ENCODE data around the gene PTPRJ.
"Not testable (repeated sequence)": the region's sequence is repeated elsewhere in the genome, so short reads cannot be mapped to it uniquely, and the experiment has no call there.

Gene PTPRJ

DNA sequence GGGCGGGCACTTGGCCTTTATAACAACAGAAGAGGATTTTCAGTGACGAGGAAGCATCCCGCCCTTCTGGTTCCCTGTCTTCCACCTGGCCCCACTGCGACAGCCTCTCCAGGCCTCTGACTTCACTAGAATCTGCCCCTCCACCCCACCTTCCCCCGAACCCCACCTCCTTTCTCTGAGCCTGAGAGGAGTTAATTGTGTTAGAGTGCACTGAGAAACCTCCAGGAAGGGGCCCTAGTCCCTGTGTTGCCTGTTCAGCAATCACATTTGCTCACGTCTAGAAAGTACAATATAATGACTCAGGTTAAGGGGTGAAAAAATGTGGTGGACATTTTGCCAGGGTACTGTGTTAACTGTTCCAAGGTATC, 38.8 kb downstream of the PTPRJ start:
- no peak for DNase-seq

DNA sequence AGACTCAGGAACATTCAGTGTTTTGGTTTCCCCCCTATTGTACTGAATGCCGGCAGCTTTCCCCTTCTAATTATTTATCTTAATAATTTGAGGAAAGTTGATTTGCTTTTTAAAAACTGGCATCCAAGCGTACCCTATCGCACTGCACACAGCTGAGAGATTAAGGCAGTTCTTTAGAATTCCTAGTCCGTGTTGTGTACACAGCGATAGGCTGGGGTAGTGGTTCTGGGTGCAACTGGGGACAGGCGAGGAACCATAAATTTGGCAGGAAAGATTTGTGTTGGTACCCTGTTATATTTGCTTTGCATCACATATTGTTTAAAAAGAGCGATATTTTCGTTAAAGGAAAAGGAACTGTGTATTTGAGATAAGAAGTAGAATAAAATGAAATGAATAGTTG, 39.2 kb downstream of the PTPRJ start:
- DNase-seq = no peak

DNA sequence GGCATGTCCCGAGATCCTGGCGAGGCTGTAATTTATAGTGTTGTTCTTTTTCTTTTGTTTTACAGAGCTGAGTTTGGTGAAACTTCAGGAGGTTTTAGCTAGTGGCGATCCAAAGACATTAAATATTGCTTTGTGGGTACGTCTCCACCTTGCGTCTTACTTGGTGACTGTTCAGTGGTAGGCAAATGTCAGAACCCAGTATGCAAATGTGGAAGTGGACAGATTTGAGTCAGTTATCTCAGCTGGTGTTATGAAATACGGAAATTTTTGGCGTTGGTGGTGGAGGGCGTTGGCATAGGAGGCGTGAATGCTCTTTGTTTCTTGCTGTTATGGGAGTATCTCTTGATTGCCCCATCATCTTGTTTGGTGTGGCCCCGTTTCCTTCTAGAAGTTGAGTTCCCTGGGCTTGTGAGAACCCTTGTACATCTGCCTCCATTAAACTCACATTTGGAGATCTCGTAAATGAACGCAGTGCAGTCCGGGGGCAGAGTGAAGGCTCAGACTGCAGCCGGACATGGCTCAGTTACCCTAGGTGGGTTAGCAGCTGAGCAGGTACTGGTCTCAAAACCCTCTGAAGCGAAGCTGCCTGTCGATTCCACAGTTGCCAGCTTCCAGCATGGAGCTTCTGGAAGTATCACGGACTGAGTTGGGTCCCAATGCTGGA, 39.9 kb downstream of the PTPRJ start:
- DNase-seq = no peak

DNA sequence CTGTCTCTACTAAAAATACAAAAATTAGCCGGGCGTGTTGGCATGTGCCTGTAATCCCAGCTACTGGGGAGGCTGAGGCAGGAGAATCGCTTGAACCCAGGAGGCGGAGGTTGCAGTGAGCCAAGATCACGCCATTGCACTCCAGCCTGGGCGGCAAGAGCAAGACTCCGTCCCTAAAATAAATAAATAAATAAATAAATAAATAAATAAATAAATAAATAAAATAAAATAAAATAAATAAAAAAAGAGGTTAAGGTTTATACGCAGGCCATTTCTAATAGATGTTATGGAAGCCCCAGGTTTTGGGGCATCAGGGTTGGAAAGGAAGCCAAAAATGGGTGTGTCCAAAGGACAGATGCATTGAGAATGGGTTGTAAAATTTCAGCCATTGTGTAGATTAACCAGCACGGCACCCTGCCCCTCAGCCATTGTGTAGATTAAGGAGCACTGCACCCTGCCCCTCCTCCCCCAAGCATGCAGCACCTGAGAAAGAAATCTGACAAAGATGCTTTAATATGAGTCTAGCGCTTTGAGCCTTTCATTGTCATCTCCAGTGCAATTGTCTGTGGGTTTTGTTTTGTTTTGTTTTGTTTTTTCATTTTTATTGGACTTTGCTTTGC, 41.0 kb downstream of the PTPRJ start:
- DNase-seq = not testable (repeated sequence)

DNA sequence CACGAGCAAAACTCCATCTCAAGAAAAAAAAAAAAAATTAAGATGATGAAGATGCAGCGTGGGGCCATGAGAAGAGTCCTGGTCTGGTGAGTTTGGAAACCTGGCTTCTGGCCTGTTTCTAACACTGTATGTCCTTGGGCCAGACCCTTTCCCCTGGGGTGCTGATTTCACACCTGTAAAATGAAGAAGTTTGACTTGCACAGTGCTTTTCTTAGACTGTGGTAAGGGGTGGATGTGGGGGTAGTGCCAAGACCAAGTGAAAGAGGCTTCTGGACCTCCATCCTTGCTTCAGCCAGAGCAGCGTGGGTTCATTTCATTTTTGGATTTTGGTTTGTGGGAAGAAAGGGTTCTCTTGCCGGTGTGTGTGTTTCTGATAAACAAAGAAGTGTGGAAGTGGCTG, 42.1 kb downstream of the PTPRJ start:
- DNase-seq = no peak

DNA sequence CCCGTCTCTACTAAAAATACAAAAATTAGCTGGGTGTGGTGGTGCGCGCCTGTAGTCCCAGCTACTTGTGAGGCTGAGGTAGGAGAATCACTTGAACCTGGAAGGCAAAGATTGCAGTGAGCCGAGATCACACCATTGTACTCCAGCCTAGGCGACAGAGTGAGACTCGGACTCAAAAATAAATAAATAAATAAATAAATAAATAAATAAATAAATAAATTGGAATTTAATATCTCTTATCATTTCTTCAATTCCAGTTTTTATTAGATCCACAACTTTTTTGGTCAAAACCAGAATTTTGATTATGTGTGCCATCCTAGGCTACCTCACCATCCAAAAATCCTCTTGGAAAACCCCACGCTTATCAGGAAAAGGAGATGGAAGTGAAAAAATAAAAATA, 43.2 kb downstream of the PTPRJ start:
- DNase-seq = not testable (repeated sequence)

DNA sequence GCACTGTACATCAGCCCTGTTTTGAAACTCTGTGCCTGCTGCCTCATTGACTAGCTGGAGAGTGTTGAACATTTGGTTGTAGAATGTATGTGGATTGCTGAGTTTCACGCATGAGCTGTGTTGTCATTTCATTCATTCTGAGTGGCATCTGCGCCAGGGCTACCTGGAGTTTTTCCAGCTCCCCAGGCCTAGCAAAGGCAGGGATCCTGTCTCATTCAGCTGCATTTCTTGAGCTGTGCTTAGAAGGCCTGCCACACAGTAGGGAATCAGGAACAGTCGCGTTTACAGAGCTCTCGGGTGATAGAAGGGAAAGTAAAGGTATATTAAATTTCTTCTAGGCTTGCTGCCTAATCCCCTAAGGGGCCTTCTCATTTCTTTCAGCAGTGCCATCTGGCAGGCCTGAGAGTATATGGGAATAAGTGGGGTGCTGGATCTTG, 44.3 kb downstream of the PTPRJ start:
- DNase-seq = no peak

DNA sequence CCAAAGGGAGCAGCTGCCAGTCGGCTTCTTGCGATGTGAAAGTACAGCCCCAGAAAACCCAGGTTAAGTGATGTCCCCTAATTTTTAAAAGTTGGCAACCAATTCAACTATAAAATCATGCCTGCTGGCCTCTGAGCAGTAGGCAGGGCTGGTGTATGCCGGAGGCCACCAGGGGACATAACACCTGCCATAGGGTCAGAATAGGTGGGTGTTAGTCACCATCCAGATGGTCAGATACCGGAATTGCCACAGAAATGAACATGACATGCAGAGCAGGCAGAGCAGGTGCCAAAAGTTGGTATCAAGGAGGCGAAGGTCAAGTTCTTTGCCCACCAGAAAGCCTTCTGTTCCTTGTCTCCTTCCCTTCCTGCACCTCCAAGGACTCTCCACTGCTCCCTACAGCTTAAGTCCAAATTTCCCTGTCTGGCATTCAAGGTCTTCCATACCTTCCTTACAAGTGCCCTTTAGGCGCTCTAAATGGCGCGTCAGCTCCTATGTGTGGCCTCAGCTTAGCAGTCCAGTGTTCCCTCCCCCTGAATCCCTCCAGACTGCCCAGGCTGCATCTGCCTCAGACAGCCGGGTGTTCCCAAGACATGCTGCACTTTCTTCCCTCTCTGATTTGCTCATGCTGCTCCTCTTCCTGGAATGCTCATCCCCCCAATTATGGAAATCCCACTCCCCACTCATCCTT, 45.1 kb downstream of the PTPRJ start:
- no peak for DNase-seq

DNA sequence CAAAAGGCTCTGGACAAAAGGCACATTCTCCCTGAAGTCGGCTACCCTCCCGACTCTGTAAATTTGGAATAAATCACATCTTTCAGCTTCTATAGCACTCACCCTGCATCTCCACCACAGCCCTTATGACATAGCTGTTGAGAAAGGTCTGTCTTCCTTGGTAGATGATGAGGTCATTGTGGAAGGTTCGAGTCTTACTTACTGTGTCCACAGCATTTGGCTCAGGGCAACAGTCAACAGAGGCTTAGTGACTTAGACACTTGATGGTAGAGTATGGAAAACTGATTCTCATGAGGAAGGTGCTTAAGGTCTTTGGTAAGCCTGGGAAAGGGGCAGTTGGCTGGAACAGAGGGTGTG, 45.6 kb downstream of the PTPRJ start:
- DNase-seq = no peak

DNA sequence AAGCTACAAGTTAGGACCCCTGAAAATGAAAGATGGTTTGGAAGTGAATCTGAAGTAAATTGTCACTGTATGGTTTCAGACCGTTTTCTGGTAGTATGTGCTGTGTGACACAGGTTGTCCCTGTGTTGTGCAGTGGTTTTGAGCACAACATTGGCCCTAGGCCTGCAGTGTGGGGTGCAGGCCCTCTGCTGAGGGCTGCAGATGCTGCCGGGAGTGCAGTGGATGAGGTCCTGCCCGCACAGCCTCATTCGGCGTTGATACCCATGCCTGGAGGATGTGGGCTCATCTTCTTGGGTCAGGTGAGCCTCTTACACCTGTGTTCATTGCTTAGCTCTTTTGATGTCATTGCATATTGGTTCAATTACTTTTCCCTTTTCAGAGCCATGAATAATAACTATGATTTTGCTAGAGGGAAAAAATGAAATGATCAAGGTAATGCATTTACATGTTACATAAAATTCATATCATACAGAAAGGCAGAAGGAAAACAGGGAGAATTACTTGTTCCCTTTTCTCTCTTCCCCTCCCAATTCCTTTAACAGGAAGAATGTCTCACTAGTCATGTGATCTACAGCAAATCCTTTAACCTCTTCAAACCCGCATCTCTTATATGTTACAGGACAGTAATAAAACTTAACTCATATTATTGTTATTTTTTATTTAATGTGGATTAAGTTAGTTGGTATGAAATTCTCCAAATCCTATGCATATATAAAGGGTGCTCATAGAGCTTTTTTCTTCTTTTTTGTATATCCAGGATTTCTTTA, 48.7 kb downstream of the PTPRJ start:
- DNase-seq = no peak

DNA sequence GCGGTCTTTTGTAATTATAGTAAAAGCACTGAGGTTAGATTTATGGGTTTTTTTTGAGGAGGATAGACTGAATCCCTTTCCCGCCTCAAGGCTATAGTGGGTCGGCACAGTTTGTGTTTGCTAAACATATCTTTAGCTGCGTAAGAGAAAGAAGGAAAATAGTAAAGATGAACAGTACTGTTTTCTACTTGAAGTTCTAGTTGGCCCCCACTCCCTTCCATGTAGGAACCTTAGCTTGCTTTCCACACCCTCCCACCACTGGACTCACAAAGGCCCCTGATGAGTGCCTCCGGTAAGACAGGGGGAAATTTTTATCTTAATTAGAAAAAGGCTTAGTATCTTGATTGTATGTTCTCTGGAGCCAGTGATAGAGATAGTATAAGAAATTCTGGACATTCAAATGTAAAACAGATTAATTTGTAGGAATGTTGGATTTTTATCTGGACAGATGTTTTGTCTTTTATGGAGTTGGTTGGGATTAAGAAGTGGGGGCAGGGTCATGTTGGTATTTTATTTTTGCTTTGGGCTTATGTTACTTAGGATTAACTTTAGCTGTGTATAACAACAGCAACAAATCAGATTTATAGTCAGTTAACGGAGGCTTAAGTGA, 49.4 kb downstream of the PTPRJ start:
- no peak for DNase-seq

DNA sequence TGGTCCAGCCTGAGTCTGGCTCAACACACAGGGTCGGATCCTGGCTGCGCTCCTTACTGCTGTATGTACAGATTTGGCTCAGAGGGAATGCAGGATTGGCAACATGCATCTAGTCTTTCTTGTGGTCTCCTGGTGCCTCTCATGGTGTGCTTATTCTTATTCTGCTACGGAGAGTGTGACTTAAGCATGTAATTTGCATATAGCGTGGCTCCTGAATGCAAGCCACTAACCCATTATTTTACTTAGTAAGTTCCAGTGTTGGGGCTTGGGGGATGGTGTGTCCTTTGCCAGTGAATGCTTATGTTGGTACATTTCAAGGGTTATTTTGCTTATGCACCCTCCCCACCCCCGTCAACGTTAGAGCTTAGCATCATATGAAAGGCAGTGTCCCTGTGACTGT, 51.2 kb downstream of the PTPRJ start:
- DNase-seq = no peak

DNA sequence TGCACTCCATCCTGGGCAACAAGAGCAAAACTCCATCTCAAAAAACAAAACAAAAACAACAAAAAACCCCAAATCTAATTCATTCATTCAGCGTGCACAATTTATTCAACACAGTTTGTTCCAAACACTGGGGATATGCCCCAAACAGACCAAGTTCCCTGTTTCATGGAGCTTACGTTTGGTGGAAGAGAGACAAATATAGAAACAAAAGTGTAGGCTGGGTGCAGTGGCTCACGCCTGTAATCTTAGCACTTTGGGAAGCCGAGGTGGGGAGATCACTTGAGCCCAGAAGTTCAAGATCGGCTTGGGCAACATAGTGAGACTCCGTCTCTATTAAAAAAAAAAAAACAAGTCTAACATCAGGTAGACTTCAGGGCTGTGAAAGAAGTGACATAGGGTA, 52.4 kb downstream of the PTPRJ start:
- DNase-seq = no peak

DNA sequence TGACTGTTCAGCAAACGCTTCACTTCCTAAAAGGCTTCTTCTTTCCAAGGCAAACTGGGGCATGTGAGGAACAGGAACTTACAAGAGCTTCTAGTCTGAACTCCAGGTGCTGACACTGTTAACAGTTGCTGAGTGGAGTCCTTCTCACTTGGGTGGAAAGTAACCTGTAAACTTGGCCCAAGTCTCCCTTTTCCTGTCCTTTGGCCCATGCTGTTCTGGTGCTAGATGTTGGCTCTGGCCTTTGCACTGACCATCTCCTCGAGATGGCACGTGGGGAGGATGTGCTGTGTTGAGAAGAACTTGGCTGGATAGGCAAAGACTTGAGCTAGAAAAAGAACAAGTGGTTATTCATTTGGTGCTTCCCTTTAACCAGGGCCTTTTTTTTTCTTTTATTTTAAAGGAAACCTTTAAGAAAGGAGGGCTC, 53.6 kb downstream of the PTPRJ start:
- DNase-seq = no peak

DNA sequence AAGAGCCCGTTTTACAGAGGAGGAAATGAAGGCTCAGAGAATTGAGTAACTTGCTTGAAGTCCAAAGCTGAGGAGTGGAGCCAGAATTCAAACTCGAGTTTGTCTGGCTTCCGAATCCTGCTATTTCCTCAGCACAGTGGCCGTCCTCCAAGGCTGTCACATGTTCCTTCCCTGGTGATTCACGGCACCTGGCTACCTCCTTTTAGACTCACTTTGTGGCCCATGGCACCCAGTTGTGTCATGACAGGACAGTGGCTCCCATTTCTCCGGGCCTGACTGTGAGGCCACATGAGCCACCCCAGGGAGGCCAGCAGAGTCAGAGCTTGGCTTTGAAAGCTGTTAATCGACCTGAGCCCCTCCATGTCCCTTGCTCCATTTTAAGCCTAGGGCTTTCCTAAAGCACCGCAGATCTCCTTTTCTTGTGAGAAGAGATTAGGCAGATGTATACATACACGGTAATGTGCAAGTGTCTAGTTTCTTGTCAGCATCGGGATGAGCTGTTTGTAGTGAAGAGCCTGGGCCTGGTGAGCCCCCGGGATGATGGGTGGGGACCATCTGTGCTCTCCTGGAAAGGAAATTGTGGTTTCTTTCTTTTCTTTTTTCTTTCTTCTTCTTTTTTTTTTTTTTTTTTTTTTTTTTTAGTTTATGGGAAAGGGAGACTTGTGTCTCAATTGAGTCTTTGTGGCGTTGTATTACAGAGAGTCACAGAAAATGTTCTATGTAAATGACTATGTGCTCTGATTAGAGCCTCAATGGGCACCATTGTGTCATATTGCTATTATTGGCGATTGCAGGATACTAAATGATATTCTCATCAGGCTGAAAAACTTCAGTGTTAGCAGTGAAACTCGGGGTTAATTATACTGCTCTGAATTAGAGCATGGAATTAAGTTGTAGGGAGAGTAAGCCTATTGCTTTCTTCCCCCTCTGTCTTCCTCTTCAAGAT, 54.8 kb downstream of the PTPRJ start:
- no peak for DNase-seq

DNA sequence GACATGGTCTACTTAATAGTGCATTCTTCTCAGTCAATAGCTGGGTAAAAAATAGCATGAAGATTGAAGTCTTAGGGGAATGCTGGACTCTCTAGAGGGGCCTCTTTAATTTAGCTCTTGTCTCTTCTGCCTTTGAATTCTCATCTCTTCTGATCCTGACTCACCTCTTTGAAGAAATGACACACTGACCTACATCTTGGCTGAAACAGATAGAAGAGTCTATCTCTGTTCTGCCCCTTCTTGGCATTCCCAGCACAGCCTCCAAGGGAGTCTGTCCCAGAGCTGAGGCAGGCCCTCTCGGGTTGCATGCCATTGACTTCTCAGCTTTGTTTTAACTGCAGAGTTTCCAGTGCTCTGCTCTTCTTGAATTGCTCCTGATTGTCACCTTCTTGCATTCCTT, 55.7 kb downstream of the PTPRJ start:
- no peak for DNase-seq

DNA sequence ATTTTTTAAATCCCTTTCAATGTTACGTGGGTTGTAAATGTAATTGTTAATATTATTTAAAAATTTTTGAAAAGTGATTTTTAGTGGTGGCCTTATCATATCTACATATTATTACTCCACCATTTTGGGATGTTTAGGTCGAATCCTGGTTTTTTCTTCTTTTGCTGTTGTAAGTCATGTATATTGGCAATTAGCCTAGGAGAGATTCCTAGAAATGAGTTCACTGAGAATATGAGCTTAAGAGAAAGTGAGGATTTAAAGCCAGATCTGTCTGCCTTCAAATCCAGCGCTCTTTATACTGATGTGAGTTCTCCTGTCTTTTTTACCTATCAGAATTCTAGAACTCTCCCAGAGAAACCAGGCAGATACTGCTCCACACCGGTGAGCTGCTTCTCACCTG, 56.1 kb downstream of the PTPRJ start:
- DNase-seq = no peak

DNA sequence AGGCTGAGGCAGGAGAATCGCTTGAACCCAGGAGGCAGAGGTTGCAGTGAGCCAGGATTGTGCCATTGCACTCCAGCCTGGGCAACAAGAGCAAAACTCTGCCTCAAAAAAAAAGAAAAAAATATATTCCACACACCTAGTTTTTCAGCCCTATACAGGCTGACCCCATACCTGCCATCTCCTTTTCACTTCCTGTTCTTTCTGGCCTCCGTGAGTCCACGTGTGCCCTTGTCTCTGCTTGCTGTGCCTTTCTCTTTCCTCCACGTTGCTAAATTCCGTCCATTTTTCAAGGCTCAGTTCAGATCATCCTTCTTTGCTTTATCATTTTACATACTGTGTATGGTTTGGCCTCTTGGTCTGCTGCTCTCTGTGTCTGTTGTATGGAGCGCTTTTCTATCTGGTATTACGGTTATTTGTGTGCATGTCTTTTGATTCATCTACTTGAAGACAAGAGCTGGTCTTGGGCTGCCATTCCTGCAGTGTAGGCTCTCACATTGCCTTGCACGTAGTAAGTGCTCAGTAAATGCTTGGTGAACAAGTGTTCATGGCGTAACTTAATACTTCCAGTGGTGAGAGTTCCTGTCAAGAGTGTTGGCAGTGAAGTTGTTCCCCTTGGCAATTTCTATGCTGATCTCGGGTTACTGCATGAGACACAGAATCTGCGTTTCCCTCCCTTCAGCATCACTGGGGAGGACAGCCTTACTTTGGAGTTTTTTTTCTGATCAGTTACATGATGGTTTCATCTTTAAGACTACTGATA, 57.5 kb downstream of the PTPRJ start:
- DNase-seq = no peak

DNA sequence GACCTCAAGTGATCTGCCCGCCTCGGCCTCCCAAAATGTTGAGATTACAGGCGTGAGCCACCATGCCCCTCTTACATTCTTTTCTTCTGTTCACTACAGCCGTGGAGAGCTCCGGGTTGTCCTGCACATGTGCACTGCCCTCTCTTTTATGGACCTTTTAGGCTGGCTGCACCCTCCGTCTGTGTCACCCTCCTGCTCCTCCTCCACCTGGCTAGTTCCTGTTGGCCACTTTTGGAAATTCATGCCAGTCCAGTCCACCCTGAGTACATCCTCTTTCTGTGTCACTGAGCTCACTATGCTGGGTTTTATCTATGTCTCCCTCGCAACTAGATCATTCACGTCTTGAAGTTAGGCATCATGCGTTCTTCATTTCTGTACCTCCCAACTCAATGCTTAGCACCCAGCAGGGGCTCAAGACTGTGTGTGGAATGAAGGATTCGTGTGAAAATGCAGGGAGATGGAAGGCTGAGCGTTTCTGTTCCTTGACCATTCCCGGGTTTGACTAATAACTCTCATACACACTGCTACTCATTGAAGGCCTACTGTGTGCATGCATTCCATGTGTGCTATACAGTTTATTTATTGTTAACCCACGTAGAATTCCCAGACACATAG, 60.6 kb downstream of the PTPRJ start:
- DNase-seq = no peak

DNA sequence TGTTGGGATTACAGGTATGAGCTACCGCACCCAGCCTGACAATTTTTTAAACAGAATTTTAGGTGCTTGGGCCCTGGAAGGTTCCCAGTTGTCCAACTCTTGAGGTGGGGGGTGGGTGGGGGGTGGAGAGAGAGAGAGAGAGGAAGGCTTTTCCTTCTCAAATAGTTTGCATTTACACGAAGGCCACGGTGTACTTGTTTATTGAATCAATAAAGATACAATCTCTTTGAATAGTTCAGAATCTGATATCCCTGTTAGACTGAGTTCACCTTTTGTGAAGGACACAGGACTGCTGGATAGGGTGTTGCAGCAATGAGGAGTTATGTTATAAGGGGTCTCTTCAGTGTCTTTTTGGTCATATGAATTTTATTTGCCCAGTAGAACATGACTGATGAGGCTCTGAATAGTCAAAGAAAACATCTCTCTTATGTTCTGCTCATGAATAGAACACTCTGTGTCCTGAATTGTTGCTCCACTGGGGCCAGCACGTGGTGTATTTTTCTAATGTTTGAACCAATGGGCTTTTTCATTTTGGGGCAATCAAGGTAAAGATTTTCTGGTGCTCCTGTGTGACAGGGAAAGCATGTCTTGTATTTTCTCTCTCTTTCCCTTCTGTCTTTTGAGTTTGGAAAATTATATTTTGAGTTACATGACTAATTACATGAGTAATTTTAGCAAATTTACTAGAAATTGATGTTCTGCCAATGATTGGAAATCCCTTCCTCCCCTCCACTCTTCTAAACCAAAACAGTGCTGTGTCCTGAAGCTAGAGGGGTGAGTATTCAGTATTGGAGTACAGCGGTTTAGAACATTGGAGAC, 61.7 kb downstream of the PTPRJ start:
- no peak for DNase-seq
